H9 (cell line): Measurements from ENCODE around the gene HOGA1. TPM values are rescaled to one million over a fixed set of nuclear protein-coding genes. Genes with fewer than 3 reads are reported as not detected.

Experiments used
- DNase-seq: peaks from one replicate; pipeline ENCODE4 v3.0.0-alpha.2; 2017
- H2AFZ ChIP-seq: one replicate; pipeline ENCODE4 v1.6.1; 2013; ENCODE audit warnings: mild to moderate bottlenecking, low read length, control low read depth, moderate library complexity
- H2AK5ac ChIP-seq: 2 replicates; pipeline ENCODE4 v1.6.1; 2013; ENCODE audit warnings: low read length, control low read depth, mixed read lengths; ENCODE audit not compliant: insufficient read length
- H2BK120ac ChIP-seq: one replicate; pipeline ENCODE4 v1.6.1; 2013; ENCODE audit warnings: low read depth, mild to moderate bottlenecking, low read length, control low read depth, inconsistent platforms; ENCODE audit not compliant: poor library complexity, severe bottlenecking
- H2BK12ac ChIP-seq: 2 replicates; pipeline ENCODE4 v1.6.1; 2013; ENCODE audit warnings: low read length, control low read depth, mixed read lengths, low read depth; ENCODE audit not compliant: insufficient read length
- H2BK15ac ChIP-seq: 2 replicates; pipeline ENCODE4 v1.6.1; 2013; ENCODE audit warnings: low read depth, low read length, control low read depth
- H2BK20ac ChIP-seq: one replicate; pipeline ENCODE4 v1.6.1; 2013; ENCODE audit warnings: low read depth, mild to moderate bottlenecking, low read length, control low read depth, inconsistent platforms; ENCODE audit not compliant: poor library complexity, severe bottlenecking
- H2BK5ac ChIP-seq: 2 replicates; pipeline ENCODE4 v1.6.1; 2013; ENCODE audit warnings: low read length, control low read depth, mixed read lengths; ENCODE audit not compliant: insufficient read length
- H3K14ac ChIP-seq: 2 replicates; pipeline ENCODE4 v1.6.1; 2013; ENCODE audit warnings: low read length, control low read depth; ENCODE audit not compliant: insufficient read depth
- H3K18ac ChIP-seq: 2 replicates; pipeline ENCODE4 v1.6.1; 2013; ENCODE audit warnings: low read depth, mild to moderate bottlenecking, mixed read lengths, low read length, control low read depth; ENCODE audit not compliant: insufficient read length
- H3K23ac ChIP-seq: 2 replicates; pipeline ENCODE4 v1.6.1; 2013; ENCODE audit warnings: low read length, control low read depth, mixed read lengths, low read depth; ENCODE audit not compliant: insufficient read length
- H3K23me2 ChIP-seq: 2 replicates; pipeline ENCODE4 v1.6.1; 2013; ENCODE audit warnings: low read depth, mild to moderate bottlenecking, mixed read lengths, low read length, control low read depth; ENCODE audit not compliant: insufficient read length, poor library complexity, severe bottlenecking
- H3K27ac ChIP-seq: 2 replicates; pipeline ENCODE4 v1.5.1; 2013; ENCODE audit warnings: low read length, control low read depth, mixed read lengths, low read depth; ENCODE audit not compliant: insufficient read length
- H3K27me3 ChIP-seq: 2 replicates; pipeline ENCODE4 v1.6.1; 2013; ENCODE audit warnings: low read length, control low read depth, inconsistent platforms; ENCODE audit not compliant: insufficient read depth
- H3K4ac ChIP-seq: 2 replicates; pipeline ENCODE4 v1.6.1; 2013; ENCODE audit warnings: low read depth, mild to moderate bottlenecking, control low read depth, inconsistent platforms, low read length, moderate library complexity
- H3K4me1 ChIP-seq: 2 replicates; pipeline ENCODE4 v1.6.1; 2013; ENCODE audit warnings: low read length, control low read depth, inconsistent platforms; ENCODE audit not compliant: insufficient read depth
- H3K4me2 ChIP-seq: 2 replicates; pipeline ENCODE4 v1.6.1; 2013; ENCODE audit warnings: low read length, control low read depth, mixed read lengths; ENCODE audit not compliant: insufficient read length, insufficient read depth
- H3K56ac ChIP-seq: 2 replicates; pipeline ENCODE4 v1.6.1; 2013; ENCODE audit warnings: low read depth, mild to moderate bottlenecking, mixed read lengths, low read length, control low read depth; ENCODE audit not compliant: insufficient read length
- H3K79me1 ChIP-seq: 2 replicates; pipeline ENCODE4 v1.6.1; 2013; ENCODE audit warnings: low read depth, mild to moderate bottlenecking, moderate library complexity, low read length, control low read depth, inconsistent platforms; ENCODE audit not compliant: insufficient read depth, poor library complexity, severe bottlenecking
- H3K79me2 ChIP-seq: 2 replicates; pipeline ENCODE4 v1.6.1; 2013; ENCODE audit warnings: low read length, control low read depth, inconsistent platforms; ENCODE audit not compliant: insufficient read depth
- H3K9ac ChIP-seq: 2 replicates; pipeline ENCODE4 v1.6.1; 2013; ENCODE audit warnings: low read length, control low read depth, mixed read lengths; ENCODE audit not compliant: insufficient read length; ENCODE audit errors: extremely low read depth
- H3K9me3 ChIP-seq: one replicate; pipeline ENCODE4 v1.6.1; 2013; ENCODE audit warnings: low read depth, low read length, inconsistent platforms; ENCODE audit not compliant: control insufficient read depth
- H3T11ph ChIP-seq: one replicate; pipeline ENCODE4 v1.6.1; 2013; ENCODE audit warnings: mild to moderate bottlenecking, low read length, control low read depth, inconsistent platforms
- H4K20me1 ChIP-seq: one replicate; pipeline ENCODE4 v1.6.1; 2013; ENCODE audit not compliant: control insufficient read depth, insufficient read length, insufficient read depth
- H4K5ac ChIP-seq: 2 replicates; pipeline ENCODE4 v1.6.1; 2013; ENCODE audit warnings: low read depth, mild to moderate bottlenecking, mixed read lengths, low read length, control low read depth; ENCODE audit not compliant: insufficient read length
- H4K8ac ChIP-seq: replicated peaks from 2 replicates; pipeline ENCODE4 v1.6.1; 2013; ENCODE audit warnings: low read length, control low read depth, mixed read lengths, low read depth; ENCODE audit not compliant: insufficient read length
- H4K91ac ChIP-seq: 2 replicates; pipeline ENCODE4 v1.6.1; 2013; ENCODE audit warnings: low read depth, mild to moderate bottlenecking, moderate library complexity, mixed read lengths, low read length, control low read depth; ENCODE audit not compliant: insufficient read length
- H3K27ac Mint-ChIP-seq, 3 experiments: 2 replicates in 2 of 3; 3 replicates in 1 of 3; pipeline ENCODE4 v1.8.0; 2020 to 2021; ENCODE audit warnings: mixed read lengths in 3 of 3, mild to moderate bottlenecking in 1 of 3, moderate library complexity in 1 of 3
- H3K27me3 Mint-ChIP-seq: 2 replicates; pipeline ENCODE4 v1.8.0; 2021; ENCODE audit warnings: low read depth, mild to moderate bottlenecking, moderate library complexity, mixed read lengths
- H3K36me3 Mint-ChIP-seq, 3 experiments: 2 replicates in 2 of 3; 3 replicates in 1 of 3; pipeline ENCODE4 v1.8.0; 2020 to 2021; ENCODE audit warnings: low read depth in 3 of 3, mixed read lengths in 3 of 3; ENCODE audit not compliant: insufficient read depth in 1 of 3
- H3K4me1 Mint-ChIP-seq, 2 experiments: 2 replicates each; pipeline ENCODE4 v1.8.0; 2020; ENCODE audit warnings: mixed read lengths in 2 of 2
- H3K4me3 Mint-ChIP-seq, 2 experiments: 2 replicates in 1 of 2; 3 replicates in 1 of 2; pipeline ENCODE4 v1.8.0; 2020 to 2021; ENCODE audit warnings: mild to moderate bottlenecking in 2 of 2, mixed read lengths in 2 of 2, moderate library complexity in 1 of 2
- H3K9me3 Mint-ChIP-seq, 2 experiments: 2 replicates in 1 of 2; 3 replicates in 1 of 2; pipeline ENCODE4 v1.8.0; 2020; ENCODE audit warnings: mild to moderate bottlenecking in 2 of 2, mixed read lengths in 2 of 2, moderate library complexity in 1 of 2
- WGBS: extraction: QIAGEN DNeasy Blood & Tissue Kit; methylation state at CpG from one replicate; pipeline ENCODE4 v1.1.7; 2013; ENCODE audit warnings: missing lambda C conversion rate, low lambda C conversion rate, mixed read lengths; ENCODE audit not compliant: insufficient read length; ENCODE audit errors: extremely low coverage; 5-methylcytosine and 5-hydroxymethylcytosine counted together
- total RNA-seq: library from RNA; stranded (reverse); gene quantifications from 2 replicates; pipeline ENCODE4 v1.2.1, GENCODE V29; 2021
- TF ChIP-seq, protein P1 (sequence below): fragments of 200-600 bp; sonication (generic); conservative IDR thresholded peaks from 3 replicates; pipeline ENCODE4 v1.8.0; 2021; ENCODE audit warnings: antibody characterized with exemption, mild to moderate bottlenecking

Gene HOGA1
- total RNA-seq, 1 experiment from 2014 or later, result 0.79 TPM

DNA sequence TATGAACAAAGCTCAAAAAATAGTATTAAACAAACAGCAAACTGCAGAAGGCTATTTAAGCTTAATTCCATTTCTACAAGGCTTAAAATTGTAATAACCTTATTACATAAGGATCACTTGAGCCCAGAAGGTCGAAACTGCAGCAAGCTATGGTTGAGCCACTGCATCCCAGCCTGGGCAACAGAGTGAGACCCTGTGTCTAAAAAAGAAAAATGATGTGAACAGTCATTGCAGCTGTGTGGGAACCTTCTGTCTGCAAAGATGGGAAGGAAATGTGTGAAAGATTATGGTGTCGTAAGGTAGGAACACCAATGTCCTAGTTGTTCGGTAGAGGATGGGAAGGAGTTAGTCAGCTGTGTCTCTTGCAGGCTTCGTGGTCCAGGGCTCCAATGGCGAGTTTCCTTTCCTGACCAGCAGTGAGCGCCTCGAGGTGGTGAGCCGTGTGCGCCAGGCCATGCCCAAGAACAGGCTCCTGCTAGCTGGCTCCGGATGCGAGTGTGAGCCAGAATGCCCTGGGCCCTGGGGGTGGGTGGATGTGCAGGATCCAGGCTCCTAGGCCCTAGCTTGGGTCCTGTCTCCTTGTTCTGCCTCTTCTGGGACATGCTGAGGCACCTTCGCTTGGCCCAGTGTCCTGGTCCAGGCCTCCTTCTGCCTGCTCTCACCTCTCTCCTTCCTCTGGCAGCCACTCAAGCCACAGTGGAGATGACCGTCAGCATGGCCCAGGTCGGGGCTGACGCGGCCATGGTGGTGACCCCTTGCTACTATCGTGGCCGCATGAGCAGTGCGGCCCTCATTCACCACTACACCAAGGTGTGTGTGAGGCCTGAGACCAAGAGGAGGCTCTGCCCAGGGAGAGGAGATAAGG is 14.4 kb downstream of the HOGA1 start:
- Histone ChIP-seq H3T11ph (no peak overlapping the region), H2BK15ac (no peak overlapping the region), H2BK5ac (no peak overlapping the region), H4K20me1 (no peaks in the 10 kb centered on the region), H3K9ac (no peak overlapping the region), H3K79me2 (no peaks in the 10 kb centered on the region), H3K4me2 (no peak overlapping the region), H3K27ac (no peak overlapping the region), H3K27me3 (no peaks in the 10 kb centered on the region), H3K9me3 (no peaks in the 10 kb centered on the region), H3K23ac (no peak overlapping the region), H2AFZ (no peak overlapping the region), H3K14ac (no peak overlapping the region; the same call in 1 of the 2 replicates), H3K4me1 (no peaks in the 10 kb centered on the region), H3K18ac (no peak overlapping the region), H2BK120ac (no peak overlapping the region), H3K56ac (no peak overlapping the region), H3K23me2 (no peaks in the 10 kb centered on the region), H2BK12ac (no peak overlapping the region), H3K4ac (no peak overlapping the region), H3K79me1 (no peaks in the 10 kb centered on the region), H4K5ac (no peak overlapping the region), H4K91ac (no peak overlapping the region), H2AK5ac (no peak overlapping the region), H2BK20ac (no peak overlapping the region), H4K8ac (no peak overlapping the region)
- no peak overlapping the region for H3K4me3 Mint-ChIP-seq
- peaks cover 6 to 11% of the 10 kb centered on the region in 2 experiments; a peak in 3 of 4 replicates for H3K4me1 Mint-ChIP-seq
- H3K27me3 Mint-ChIP-seq, result no peaks in the 10 kb centered on the region; the same call in 1 of the 2 replicates
- no peak for DNase-seq
- WGBS, result no CpG with 5 or more reads among the region's 19 CpGs
- H3K9me3 Mint-ChIP-seq, result no peaks in the 10 kb centered on the region
- H3K27ac Mint-ChIP-seq, result peak overlapping the region in 2 of 3 experiments; percentile 9 to 15; a peak in 1 of 7 replicates
- TF ChIP-seq, protein P1, sequence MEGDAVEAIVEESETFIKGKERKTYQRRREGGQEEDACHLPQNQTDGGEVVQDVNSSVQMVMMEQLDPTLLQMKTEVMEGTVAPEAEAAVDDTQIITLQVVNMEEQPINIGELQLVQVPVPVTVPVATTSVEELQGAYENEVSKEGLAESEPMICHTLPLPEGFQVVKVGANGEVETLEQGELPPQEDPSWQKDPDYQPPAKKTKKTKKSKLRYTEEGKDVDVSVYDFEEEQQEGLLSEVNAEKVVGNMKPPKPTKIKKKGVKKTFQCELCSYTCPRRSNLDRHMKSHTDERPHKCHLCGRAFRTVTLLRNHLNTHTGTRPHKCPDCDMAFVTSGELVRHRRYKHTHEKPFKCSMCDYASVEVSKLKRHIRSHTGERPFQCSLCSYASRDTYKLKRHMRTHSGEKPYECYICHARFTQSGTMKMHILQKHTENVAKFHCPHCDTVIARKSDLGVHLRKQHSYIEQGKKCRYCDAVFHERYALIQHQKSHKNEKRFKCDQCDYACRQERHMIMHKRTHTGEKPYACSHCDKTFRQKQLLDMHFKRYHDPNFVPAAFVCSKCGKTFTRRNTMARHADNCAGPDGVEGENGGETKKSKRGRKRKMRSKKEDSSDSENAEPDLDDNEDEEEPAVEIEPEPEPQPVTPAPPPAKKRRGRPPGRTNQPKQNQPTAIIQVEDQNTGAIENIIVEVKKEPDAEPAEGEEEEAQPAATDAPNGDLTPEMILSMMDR, result no peak
- H3K36me3 Mint-ChIP-seq, result no peaks in the 10 kb centered on the region
